GM12873 (cell line): ENCODE measurements around the gene REC114.

ENCODE experiments used
- TF ChIP-seq, protein P1 (sequence below): IDR thresholded peaks from 2 replicates; pipeline ENCODE4 v1.5.1; 2012; ENCODE audit warnings: low read depth, mild to moderate bottlenecking, moderate library complexity, low read length, control low read depth; ENCODE audit not compliant: insufficient read depth; ENCODE audit errors: missing control alignments

The REC114 gene

DNA sequence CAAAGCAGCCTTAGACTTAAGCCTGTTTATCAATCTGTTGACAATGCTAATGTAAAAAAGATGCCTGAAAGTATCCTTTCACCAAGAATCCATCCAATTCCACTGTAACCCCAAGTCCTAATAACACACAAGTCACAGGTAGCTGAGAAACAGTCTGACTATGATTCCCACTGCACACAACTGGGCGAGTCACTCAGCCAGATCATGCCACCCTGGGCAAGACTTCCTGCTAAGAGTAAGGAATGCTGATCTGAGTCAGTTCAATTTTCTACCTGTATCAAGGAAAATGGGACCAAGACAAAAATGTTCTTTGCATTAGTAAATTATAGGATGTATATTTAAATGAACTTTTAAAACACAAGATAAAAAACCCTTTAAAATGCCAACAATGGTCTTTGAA is 157.0 kb downstream of the REC114 start:
- TF ChIP-seq, protein P1, sequence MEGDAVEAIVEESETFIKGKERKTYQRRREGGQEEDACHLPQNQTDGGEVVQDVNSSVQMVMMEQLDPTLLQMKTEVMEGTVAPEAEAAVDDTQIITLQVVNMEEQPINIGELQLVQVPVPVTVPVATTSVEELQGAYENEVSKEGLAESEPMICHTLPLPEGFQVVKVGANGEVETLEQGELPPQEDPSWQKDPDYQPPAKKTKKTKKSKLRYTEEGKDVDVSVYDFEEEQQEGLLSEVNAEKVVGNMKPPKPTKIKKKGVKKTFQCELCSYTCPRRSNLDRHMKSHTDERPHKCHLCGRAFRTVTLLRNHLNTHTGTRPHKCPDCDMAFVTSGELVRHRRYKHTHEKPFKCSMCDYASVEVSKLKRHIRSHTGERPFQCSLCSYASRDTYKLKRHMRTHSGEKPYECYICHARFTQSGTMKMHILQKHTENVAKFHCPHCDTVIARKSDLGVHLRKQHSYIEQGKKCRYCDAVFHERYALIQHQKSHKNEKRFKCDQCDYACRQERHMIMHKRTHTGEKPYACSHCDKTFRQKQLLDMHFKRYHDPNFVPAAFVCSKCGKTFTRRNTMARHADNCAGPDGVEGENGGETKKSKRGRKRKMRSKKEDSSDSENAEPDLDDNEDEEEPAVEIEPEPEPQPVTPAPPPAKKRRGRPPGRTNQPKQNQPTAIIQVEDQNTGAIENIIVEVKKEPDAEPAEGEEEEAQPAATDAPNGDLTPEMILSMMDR, result no peak

DNA sequence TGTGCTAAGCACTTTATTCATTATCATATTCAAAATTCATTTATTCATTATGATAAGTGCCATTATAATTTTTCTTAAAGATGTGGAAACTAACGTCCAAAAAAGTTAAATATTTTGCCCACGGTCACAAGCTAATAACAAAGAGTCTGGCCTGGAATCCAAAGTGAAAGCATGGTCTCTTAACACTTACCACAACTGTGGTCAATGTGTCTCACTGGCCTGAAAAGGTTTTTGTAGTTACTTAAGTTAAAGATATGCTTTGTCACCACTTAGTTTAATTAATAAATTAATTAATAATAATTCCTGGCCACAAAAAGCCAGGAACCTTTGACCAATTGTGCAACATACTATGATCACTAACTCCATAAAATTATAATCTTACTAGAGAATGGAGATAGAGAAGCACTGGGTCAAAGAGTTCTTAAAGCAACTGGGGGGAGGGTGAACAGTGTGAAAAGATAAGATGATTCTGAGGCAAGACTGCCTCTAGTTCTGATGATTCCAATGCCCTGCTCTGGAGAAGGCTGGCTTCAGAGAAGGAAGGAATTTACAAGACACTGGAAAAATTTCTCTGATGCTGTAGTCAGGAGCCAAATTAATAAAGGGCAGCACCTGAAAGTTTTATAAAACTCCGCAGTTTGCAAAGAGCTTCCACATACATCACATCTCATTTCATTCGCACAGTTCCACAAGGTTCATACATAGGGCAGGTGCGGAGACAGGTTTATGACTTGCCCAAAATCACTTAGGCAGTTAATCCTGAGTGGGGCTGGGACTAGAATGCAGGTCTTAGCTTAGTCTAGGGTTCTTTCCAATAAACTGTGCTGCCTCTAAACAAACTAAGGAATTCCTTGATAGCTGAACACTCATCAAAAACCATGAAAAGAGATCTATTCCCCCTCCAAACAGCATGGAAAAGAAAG is 157.7 kb downstream of the REC114 start:
- TF ChIP-seq, protein P1, result no peak

DNA sequence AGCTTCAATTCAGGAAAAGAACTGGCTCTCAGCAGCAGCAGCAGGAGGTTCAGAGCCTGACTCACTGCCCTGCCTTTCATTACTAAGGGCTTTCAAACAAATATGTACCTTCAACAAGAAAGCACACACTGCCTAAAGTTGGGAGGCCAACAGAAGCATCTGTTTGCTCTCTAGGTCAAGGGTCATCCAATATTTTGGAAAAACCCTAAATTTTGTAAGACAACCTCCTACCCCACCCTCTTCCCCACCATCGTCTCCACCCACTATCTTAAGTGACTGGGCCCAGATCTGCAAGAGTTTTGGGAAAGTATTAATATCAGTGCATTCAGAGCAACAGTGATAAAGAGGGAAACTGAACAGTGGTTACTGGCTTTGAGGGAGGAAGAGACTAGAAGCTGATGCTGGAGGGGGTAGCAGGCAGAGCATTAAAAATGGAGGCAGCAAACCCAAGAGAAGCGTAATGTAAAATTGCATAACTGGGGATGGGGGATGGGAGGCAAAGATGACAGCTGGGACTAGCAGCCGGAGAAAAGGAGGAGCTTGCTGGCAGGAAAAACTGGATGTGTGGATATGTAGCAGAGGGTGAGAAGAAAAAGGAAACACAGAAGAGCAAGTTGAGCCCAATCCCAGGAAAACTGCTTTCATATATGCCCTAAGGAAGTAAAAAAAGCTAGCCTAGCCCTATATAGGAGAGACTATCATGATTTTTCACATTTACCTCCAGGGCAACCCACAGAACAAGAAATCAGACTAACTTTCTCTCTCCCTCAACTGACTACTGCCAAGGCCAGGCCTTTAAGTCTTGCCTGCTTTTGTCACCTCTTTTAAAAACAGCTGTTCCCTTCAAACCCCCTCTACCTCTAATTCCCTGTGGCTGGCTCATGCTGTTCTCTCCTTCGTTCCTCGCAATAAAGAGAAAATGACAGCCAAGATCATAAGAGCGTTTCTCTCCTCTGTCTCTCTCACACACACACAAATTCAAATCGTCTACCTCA is 158.8 kb downstream of the REC114 start:
- TF ChIP-seq, protein P1, result no peak

DNA sequence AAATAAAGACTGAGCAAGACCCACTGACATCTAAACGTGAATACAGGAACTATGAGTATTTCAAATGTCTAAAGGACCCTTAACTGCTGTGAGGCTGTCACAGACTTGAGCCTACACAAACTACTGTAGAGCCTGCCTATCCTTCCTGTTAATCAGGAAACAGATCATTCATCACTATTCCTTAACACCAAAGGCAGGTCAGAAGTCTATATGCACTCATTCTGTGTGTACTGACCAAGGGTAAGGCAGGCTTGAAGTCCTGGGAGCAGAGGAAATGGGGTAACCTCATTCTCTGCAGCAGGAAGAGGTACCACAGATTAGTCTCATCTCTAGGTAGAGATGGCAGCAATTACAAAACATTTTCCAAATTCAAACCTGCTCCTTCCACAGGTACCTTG is 159.5 kb downstream of the REC114 start:
- TF ChIP-seq, protein P1, result no peak

DNA sequence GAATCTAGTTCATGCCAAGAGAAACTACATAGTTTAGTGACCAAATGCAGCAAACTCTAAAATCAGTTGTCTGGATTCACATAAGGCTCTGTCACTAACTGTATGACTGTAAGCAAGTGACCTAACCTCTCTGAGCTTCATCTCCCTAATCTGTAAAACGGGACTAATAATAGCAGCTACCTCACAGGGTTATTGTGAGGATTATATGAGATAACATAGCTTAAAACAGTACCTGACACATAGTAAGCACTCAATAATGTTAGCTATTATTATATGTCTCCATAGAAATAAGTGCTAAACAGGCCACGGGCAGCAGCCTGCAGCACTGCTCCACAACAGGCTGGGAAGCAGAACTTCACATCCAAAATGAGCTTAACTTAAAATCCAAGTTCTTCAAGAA is 160.0 kb downstream of the REC114 start:
- TF ChIP-seq, protein P1, result no peak

DNA sequence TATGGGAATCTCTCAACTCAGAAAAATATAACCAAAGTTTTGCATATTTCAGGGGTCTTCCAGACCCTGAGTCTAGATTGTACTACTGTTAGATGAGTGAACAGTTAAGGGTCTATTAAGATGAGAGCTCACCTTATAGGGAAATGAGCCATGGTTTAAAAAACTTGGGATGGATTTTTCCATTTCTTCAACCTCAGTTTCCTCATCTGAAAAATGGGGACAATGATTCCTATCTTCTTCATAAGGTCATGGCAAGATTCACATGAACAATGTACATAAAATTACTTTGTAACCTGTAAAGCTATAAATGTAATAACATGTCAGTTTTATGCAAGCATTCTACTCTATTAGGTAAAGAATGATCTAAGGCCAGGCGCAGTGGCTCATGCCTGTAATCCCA is 161.5 kb downstream of the REC114 start:
- TF ChIP-seq, protein P1, result no peak

DNA sequence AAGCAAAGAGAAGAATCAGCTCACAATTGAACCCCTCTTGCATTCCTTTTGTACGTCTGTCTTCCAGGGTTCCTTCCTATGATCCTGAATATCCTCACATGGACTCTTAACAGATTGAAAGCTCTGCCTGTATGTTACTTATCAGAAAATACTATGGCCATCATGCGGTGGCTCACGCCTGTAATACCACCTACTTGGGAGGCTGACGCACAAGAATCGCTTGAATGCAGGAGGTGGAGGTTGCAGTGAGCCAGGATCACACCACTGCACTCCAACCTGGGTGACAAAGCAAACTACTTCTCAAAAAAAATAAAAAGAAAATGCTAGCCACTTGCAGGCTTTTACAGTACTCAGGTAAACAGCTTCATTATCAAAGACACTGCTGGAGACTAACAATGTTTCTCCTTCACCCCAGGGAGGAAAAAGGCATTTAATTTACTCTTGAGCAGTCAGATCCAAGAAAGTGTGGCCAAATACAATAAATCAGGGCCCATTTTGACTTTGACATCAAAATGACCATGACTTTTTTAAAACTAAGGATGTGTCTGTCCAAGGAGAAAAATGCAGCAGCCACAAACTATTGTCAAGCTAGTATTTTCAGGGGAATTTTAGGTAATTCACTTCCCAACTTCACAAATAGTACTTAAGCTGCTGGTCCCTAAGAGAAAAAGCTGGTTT is 162.9 kb downstream of the REC114 start:
- TF ChIP-seq, protein P1, result no peak
